ACC112 (cell line): ENCODE data around the gene GRIP2.

Experiments used
- H2AFZ ChIP-seq: fragments of 200-600 bp; sonication (generic); one replicate; pipeline ENCODE4 v1.6.0; 2017; ENCODE audit warnings: antibody characterized with exemption, low read length; ENCODE audit not compliant: unreplicated experiment
- H3K27ac ChIP-seq: fragments of 200-600 bp; sonication (generic); 2 replicates; pipeline ENCODE4 v1.5.1; 2014; ENCODE audit warnings: low read depth, mild to moderate bottlenecking, antibody characterized with exemption, low read length, moderate library complexity
- H3K27me3 ChIP-seq: fragments of 200-600 bp; sonication (generic); 2 replicates; pipeline ENCODE4 v1.6.1; 2014; ENCODE audit warnings: mild to moderate bottlenecking, antibody characterized with exemption, low read length, moderate library complexity, mixed read lengths; ENCODE audit not compliant: insufficient read depth
- H3K36me3 ChIP-seq: fragments of 200-600 bp; sonication (generic); 2 replicates; pipeline ENCODE4 v1.6.1; 2016; ENCODE audit warnings: mild to moderate bottlenecking, antibody characterized with exemption, low read length, moderate library complexity, mixed read lengths; ENCODE audit not compliant: insufficient read depth
- H3K4me1 ChIP-seq: fragments of 200-600 bp; sonication (generic); one replicate; pipeline ENCODE4 v1.6.1; 2016; ENCODE audit warnings: low read length, mixed read lengths; ENCODE audit not compliant: insufficient read depth, unreplicated experiment, control insufficient read depth
- H3K4me3 ChIP-seq: fragments of 200-600 bp; sonication (generic); 2 replicates; pipeline ENCODE4 v1.5.1; 2014; ENCODE audit warnings: mild to moderate bottlenecking, low read depth, low read length
- H3K79me2 ChIP-seq: fragments of 200-600 bp; sonication (generic); one replicate; pipeline ENCODE4 v1.6.0; 2016; ENCODE audit warnings: low read length; ENCODE audit not compliant: control insufficient read depth, unreplicated experiment, insufficient read depth

Gene GRIP2

GRCh38 chr3:14451844-14452739 is 88.0 kb downstream of the GRIP2 start:
- Histone ChIP-seq H2AFZ (no peak overlapping the region), H3K27ac (peak overlapping the region; percentile 83), H3K4me1 (peaks cover 21% of the 10 kb centered on the region)

DNA sequence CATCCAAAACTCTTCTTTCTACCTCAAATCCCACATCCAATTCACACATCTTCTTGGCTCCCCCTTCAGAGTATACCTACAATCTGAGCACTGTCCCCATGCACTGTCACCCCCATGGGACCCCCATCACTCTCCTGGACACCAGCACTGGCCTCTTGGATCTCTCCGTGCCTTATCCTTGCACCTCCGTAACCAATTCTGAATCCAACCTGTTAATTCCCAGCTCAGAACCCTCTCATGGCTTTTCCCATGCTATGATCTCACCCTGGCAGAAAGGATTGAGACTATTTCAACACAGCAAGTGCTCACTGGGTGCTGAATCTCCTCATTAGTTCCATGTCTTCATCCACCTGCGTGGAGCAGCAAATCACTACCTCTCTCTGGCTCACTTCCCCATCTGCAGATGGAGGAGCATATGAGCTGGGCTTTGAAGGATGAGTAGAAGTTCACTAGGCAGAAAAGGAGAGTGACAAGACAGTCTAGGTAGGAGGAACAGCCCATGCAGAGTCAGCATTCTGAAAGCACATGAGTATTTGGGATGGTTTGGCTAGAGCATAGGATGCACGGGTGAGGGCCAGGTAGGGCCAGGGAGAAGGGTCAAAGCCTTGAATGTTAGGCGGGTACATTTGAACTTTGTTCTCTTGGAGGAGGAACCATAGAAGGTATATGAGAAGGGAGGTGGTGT is 89.1 kb downstream of the GRIP2 start:
- no peaks in the 10 kb centered on the region for H3K79me2 ChIP-seq
- H2AFZ ChIP-seq: no peak overlapping the region
- no peak overlapping the region for H3K4me3 ChIP-seq
- H3K27me3 ChIP-seq: no peaks in the 10 kb centered on the region
- H3K4me1 ChIP-seq: peaks cover 21% of the 10 kb centered on the region
- peak overlapping the region; percentile 83; the same call in 1 of the 2 replicates for H3K27ac ChIP-seq
- H3K36me3 ChIP-seq: peaks cover 24% of the 10 kb centered on the region; the same call in 1 of the 2 replicates

More at GRCh38 chr3:14451844-14452739, 88.0 kb downstream of the GRIP2 start:
- H3K36me3 ChIP-seq: peaks cover 14% of the 10 kb centered on the region; the same call in 1 of the 2 replicates
- H3K79me2 ChIP-seq: no peaks in the 10 kb centered on the region
- H3K4me3 ChIP-seq: peak overlapping the region; percentile 13
- no peaks in the 10 kb centered on the region for H3K27me3 ChIP-seq

DNA sequence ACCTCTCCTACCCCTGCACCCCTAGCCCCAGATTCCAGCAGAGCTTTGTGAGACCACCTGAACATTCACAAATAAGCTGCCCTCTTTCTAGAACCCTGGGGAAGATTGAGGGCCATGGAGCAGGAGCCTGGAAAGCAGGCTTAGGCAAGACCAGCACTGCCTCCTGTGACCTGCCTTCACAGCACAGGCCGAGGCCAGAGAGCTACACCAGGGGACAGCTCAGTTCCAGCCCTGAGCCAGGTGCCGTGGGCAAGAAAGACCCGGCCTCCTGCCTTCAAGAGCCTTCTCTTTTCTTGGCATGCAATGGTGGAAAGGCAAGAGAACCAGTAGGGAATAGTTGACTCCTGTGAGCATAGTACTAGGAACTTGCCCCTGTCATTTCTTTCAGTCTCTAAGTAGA is 89.6 kb downstream of the GRIP2 start:
- Histone ChIP-seq H2AFZ (no peak overlapping the region), H3K4me1 (peaks cover 21% of the 10 kb centered on the region), H3K36me3 (peaks cover 27% of the 10 kb centered on the region; the same call in 1 of the 2 replicates), H3K4me3 (no peak overlapping the region), H3K27me3 (no peaks in the 10 kb centered on the region), H3K79me2 (no peaks in the 10 kb centered on the region), H3K27ac (no peak overlapping the region)

DNA sequence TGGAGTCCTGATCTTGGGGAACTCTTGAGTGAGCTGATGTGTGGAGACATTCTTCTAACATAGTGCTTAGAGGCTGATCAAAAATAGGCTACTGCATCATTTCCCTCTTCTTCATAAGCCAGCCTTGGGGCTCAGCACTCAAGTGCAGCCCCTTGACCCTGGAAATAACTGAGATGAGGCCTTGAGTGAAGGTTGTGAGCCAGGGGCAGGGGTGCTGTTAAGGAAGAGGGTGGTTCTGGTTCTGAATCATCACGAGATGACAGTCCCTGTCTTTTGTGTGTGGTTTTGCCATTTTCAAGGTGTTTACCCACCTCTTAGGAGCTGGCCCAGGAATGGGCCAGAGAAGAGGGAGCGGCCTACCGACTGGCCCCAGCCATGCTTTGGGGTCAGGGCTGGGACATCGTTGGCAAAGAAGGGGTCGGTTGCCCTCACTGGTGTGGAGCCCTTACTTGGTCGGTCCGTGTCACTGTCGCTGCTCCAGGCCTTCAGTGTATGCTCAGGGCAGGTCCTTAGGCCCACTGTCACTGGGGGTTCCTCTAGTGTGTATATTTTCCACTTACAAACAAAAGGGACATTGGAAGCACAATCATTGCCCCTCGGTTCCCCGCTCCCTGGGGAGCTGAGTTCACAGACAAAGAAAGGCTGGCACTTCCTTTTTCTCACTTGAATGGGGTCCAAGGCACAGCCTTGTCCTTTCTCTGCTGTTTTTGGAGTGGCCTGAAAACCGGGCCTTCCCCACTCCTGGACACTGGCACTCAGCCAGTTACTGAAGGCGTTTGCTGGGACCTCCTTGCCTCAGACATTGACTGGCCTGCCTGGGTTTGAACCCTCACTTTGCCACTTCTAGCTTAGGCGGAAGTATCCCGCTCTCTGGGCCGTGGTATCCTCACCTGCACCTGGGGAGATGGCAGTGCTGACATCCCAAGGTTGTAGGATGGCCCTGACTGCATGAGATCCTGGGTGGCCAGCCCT is 91.1 kb downstream of the GRIP2 start:
- Histone ChIP-seq H2AFZ (no peak overlapping the region), H3K79me2 (no peaks in the 10 kb centered on the region), H3K27me3 (no peaks in the 10 kb centered on the region), H3K36me3 (peaks cover 27% of the 10 kb centered on the region; the same call in 1 of the 2 replicates), H3K4me1 (peaks cover 21% of the 10 kb centered on the region), H3K4me3 (no peak overlapping the region), H3K27ac (no peak overlapping the region)

GRCh38 chr3:14448063-14448462 is 92.1 kb downstream of the GRIP2 start:
- Histone ChIP-seq H2AFZ (no peak overlapping the region), H3K4me3 (no peak overlapping the region), H3K79me2 (no peaks in the 10 kb centered on the region), H3K27ac (no peak overlapping the region), H3K36me3 (peaks cover 27% of the 10 kb centered on the region; the same call in 1 of the 2 replicates), H3K27me3 (no peaks in the 10 kb centered on the region), H3K4me1 (peaks cover 16% of the 10 kb centered on the region)

DNA sequence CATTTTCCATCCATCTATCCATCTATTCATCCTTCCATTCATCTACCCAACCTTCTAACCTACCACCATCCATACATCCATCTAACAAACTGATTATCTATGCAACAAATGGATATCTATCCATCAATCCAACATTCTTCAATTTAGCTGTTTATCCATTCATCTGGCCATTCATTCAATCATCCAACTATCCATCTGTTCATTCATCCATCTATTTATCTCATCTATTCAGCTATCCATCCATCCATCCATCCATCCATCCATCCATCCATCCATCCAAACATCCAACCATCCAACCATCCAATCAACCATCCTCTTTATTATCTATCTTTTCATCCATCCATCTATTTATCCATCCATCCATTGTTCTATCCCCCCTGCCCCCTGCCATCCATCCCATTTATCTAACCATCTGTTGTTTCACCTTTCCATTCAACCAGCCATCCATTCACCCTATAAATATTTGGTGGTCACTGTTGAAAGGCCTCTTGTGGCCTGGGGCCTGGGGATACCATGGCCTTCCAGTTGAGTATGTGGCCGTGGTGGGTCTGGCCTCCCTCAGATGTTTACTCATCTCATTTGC is 93.1 kb downstream of the GRIP2 start:
- peaks cover 27% of the 10 kb centered on the region; the same call in 1 of the 2 replicates for H3K36me3 ChIP-seq
- H3K4me3 ChIP-seq: no peak overlapping the region
- no peak overlapping the region for H2AFZ ChIP-seq
- H3K27me3 ChIP-seq: no peaks in the 10 kb centered on the region
- peaks cover 2% of the 10 kb centered on the region for H3K79me2 ChIP-seq
- no peak overlapping the region for H3K27ac ChIP-seq
- peaks cover 8% of the 10 kb centered on the region for H3K4me1 ChIP-seq

DNA sequence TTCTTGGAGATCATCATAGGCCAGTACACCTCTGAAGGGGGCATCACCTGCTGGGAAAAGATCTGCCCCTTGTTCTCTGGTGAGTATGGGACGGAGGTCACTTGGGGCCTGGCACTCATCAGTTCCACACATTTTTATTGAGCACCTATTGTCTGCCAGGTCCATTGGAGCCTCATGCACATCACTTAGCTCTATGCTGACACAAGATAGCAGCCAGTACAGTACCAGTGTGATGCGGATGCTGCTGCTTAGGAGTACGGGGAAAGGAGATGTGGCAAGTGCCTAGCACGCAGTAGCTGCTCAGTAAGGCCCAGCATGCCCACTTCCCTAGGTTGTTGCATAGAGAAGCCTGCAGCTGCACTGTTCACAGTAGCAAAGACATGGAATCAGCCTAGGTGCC is 94.4 kb downstream of the GRIP2 start:
- no peaks in the 10 kb centered on the region for H3K27me3 ChIP-seq
- peaks cover 21% of the 10 kb centered on the region; the same call in 1 of the 2 replicates for H3K36me3 ChIP-seq

GRCh38 chr3:14444380-14444779 is 95.8 kb downstream of the GRIP2 start:
- peaks cover 7% of the 10 kb centered on the region for H3K79me2 ChIP-seq
- H3K27ac ChIP-seq: no peak overlapping the region
- no peaks in the 10 kb centered on the region for H3K27me3 ChIP-seq
- H3K4me3 ChIP-seq: no peak overlapping the region
- peaks cover 27% of the 10 kb centered on the region for H3K4me1 ChIP-seq
- H2AFZ ChIP-seq: no peak overlapping the region
- peaks cover 21% of the 10 kb centered on the region; the same call in 1 of the 2 replicates for H3K36me3 ChIP-seq

More for the DNA sequence above, 94.4 kb downstream of the GRIP2 start:
- no peak overlapping the region for H2AFZ ChIP-seq
- peaks cover 2% of the 10 kb centered on the region for H3K79me2 ChIP-seq
- H3K4me1 ChIP-seq: peaks cover 13% of the 10 kb centered on the region
- no peak overlapping the region for H3K27ac ChIP-seq
- H3K4me3 ChIP-seq: no peak overlapping the region

DNA sequence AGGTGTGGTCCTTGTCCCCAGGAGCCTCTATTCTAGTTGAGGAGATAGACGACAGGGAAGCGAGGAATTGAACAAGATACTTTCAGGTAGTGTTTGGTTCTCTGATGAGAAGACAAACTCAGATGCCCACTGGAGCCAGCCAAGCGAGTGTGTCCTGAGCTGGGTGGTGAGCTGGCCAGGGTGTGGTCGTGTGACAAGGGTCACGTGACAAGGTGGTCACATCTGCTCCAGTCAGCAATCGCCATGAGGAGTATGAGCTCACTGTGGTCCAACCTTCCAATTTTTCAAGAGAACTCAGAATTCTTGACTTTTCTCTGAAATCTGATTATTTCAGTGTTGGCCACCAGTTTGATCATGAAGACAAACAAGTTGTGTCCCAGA is 98.2 kb downstream of the GRIP2 start:
- Histone ChIP-seq H3K36me3 (peaks cover 11% of the 10 kb centered on the region; the same call in 1 of the 2 replicates), H3K27me3 (no peaks in the 10 kb centered on the region), H3K4me1 (peaks cover 35% of the 10 kb centered on the region), H3K27ac (no peak overlapping the region), H3K79me2 (peaks cover 7% of the 10 kb centered on the region), H2AFZ (no peak overlapping the region), H3K4me3 (no peak overlapping the region)
